K562 (cell line): ENCODE data around the gene COPS6. TPM values are rescaled to one million over a fixed set of nuclear protein-coding genes. Genes with fewer than 3 reads are reported as not detected.

ENCODE experiments used
- ATF6 ChIP-seq: sonication (generic); formaldehyde crosslinking; IDR thresholded peaks from 2 replicates; pipeline ENCODE4 v1.4.0; 2020; ENCODE audit warnings: mild to moderate bottlenecking, missing genetic modification reagents
- CHD7 ChIP-seq: fragments of 200-600 bp; sonication (generic); IDR thresholded peaks from one replicate; pipeline ENCODE4 v1.6.1; 2012; ENCODE audit warnings: mild to moderate bottlenecking, low read depth, low read length, inconsistent platforms
- EHMT2 ChIP-seq: fragments of 450-650 bp; IDR thresholded peaks from 2 replicates; pipeline ENCODE4 v1.6.1; 2018; ENCODE audit warnings: antibody characterized with exemption
- KAT2B ChIP-seq: IDR thresholded peaks from one replicate; pipeline ENCODE4 v1.6.1; 2012; ENCODE audit warnings: low read depth, mild to moderate bottlenecking, control low read depth, inconsistent platforms, low read length, moderate library complexity
- KLF6 ChIP-seq: fragments of 250-450 bp; sonication (Bioruptor Pico); IDR thresholded peaks from 2 replicates; pipeline ENCODE4 v1.4.0; 2020; ENCODE audit warnings: mild to moderate bottlenecking, moderate library complexity, borderline replicate concordance
- MTA3 ChIP-seq: fragments of 450-650 bp; formaldehyde crosslinking; IDR thresholded peaks from 2 replicates; pipeline ENCODE4 v1.6.1; 2017; ENCODE audit warnings: mild to moderate bottlenecking, borderline replicate concordance
- NCOR1 ChIP-seq: fragments of 450-650 bp; IDR thresholded peaks from 2 replicates; pipeline ENCODE4 v1.6.1; 2016; ENCODE audit warnings: mild to moderate bottlenecking, moderate library complexity
- PBX2 ChIP-seq, 2 experiments: IDR thresholded peaks in 1 of 2; conservative IDR thresholded peaks in 1 of 2; 2 replicates each; pipeline ENCODE4 v1.6.1; 2016; ENCODE audit warnings: low read depth in 2 of 2, mild to moderate bottlenecking in 1 of 2, missing compliant biosample characterization in 1 of 2, missing genetic modification characterization in 1 of 2, moderate library complexity in 1 of 2
- POLR2AphosphoS2 ChIP-seq: IDR thresholded peaks from 2 replicates; pipeline ENCODE4 v1.6.1; 2012; ENCODE audit warnings: low read length, improper control_type of control experiment
- POLR2G ChIP-seq: fragments of 200-400 bp; formaldehyde crosslinking; IDR thresholded peaks from 2 replicates; pipeline ENCODE4 v1.6.1; 2017; ENCODE audit warnings: low read depth, mild to moderate bottlenecking, antibody characterized with exemption, low read length, moderate library complexity
- RFX5 ChIP-seq: IDR thresholded peaks from 2 replicates; pipeline ENCODE4 v1.6.1; 2011; ENCODE audit warnings: low read depth, mild to moderate bottlenecking, improper control_type of control experiment, low read length
- polyA plus RNA-seq, 8 experiments: library from polyadenylated mRNA; depleted of rRNA in 4 of 8; stranded (reverse) in 5 of 8; unstranded in 3 of 8; fragments of >200 nt; fragmentation: Nextera tagmentation in 2 of 8; fragmentation: Illumina TruSeq in 1 of 8; extraction: Ambion mirVana in 2 of 8; extraction: Trizol in 1 of 8; gene quantifications; 2 replicates each; pipeline versions ENCODE4 v1.2.1 to v1.2.3, GENCODE V29; 2011 to 2014; ENCODE audit warnings: inconsistent platforms in 1 of 8, missing spikeins in 1 of 8
- total RNA-seq, 7 experiments: library from RNA; depleted of rRNA in 6 of 7; stranded (reverse); fragments of >200 nt in 6 of 7; fragmentation: Illumina TruSeq in 2 of 7; extraction: Trizol in 2 of 7; gene quantifications; 2 replicates each; pipeline versions ENCODE4 v1.2.1 to v1.2.3, GENCODE V29; 2011 to 2021; ENCODE audit warnings: low replicate concordance in 1 of 7

The COPS6 gene
- total and polyA plus RNA-seq, 9 of the 15 experiments (the other 6 are each of a cell fraction or from before 2014, with no cell fraction given): 63.0 to 331 (median 168) TPM

GRCh38 chr7:100100420-100101015 lies 11.7 kb downstream of the COPS6 start (continued):
- no peak for TF ChIP-seq CHD7
- TF ChIP-seq ATF6 (CRISPR knock-in tag): no peak
- TF ChIP-seq EHMT2: no peak
- TF ChIP-seq POLR2AphosphoS2: no peak
- TF ChIP-seq NCOR1: peak; percentile 62; the same call in 1 of the 2 replicates
- TF ChIP-seq RFX5: no peak
- TF ChIP-seq MTA3: peak; percentile 44
- peak; percentile 83; the same call in 1 of the 2 replicates for TF ChIP-seq KLF6 (CRISPR knock-in tag)
- peak; percentile 90 for TF ChIP-seq POLR2G
- TF ChIP-seq PBX2 (CRISPR knock-in tag; IDR thresholded peaks at IDR 0.05; ENCODE audit: low read depth): no peak
- TF ChIP-seq PBX2 (tag; conservative IDR thresholded peaks at IDR 0.05; ENCODE audit: low read depth): no peak; the same call in 1 of the 2 replicates
- no peak for TF ChIP-seq KAT2B
